PFSK-1 (cell line): ENCODE measurements around the gene CAD.

Experiments
- FOXP2 ChIP-seq: optimal IDR thresholded peaks from 2 replicates; pipeline ENCODE3; 2011; ENCODE audit warnings: borderline replicate concordance, control low read depth, inconsistent platforms; ENCODE audit not compliant: insufficient read depth; ENCODE audit errors: extremely low read length, extremely low read depth
- POLR2AphosphoS5 ChIP-seq: IDR thresholded peaks from 2 replicates; pipeline ENCODE4 v1.6.1; 2012; ENCODE audit warnings: low read depth, mild to moderate bottlenecking, control low read depth, low read length, moderate library complexity
- REST ChIP-seq, 2 experiments: IDR thresholded peaks; 2 replicates each; pipeline versions ENCODE4 v1.6.1 to v1.8.0; 2011 to 2012; ENCODE audit warnings: low read depth in 2 of 2, low read length in 2 of 2, control low read depth in 1 of 2, inconsistent platforms in 1 of 2, mild to moderate bottlenecking in 1 of 2, moderate library complexity in 1 of 2; ENCODE audit not compliant: insufficient read depth in 1 of 2
- SIN3A ChIP-seq: IDR thresholded peaks from 2 replicates; pipeline ENCODE4 v1.6.1; 2012; ENCODE audit warnings: mild to moderate bottlenecking, low read length, moderate library complexity, borderline replicate concordance; ENCODE audit not compliant: insufficient read depth
- TAF1 ChIP-seq: IDR thresholded peaks from 2 replicates; pipeline ENCODE4 v1.6.1; 2012; ENCODE audit warnings: low read length, control low read depth, borderline replicate concordance; ENCODE audit not compliant: insufficient read depth

The CAD gene

GRCh38 chr2:27245626-27246025, 28.5 kb downstream of the CAD start:
- TF ChIP-seq REST (IDR thresholded peaks at IDR 0.05; ENCODE audit: insufficient read depth in 1 of 2, low read depth in 2 of 2, low read length in 2 of 2) (no peak), POLR2AphosphoS5 (0 out of 2 replicates have a peak, but pooled peaks have one; percentile 6)

DNA sequence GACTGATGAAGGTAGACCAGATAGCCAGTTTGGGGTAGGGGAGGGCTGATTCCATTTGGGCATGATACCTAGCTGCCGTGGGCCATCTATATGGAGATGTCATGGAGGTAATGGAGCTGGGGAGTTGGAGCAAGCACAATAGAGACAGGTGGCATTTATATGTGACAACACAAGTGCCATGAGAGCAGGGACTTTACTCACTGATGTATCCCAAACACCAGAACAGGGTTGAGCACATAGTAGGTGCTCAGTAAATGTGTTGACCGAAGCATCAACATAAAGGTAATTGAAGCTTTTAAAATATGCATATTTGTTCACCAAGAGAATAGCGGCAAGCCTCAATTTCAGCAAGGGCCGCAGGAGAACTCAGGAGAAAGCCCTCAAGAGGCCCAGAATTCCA, 30.7 kb downstream of the CAD start:
- TF ChIP-seq TAF1: no peak
- no peak for TF ChIP-seq POLR2AphosphoS5

- no peak for TF ChIP-seq FOXP2
- TF ChIP-seq TAF1: no peak
- TF ChIP-seq REST (IDR thresholded peaks at IDR 0.05; ENCODE audit: insufficient read depth in 1 of 2, low read depth in 2 of 2, low read length in 2 of 2): no peak
- no peak for TF ChIP-seq POLR2AphosphoS5
- no peak for TF ChIP-seq SIN3A
These were observed 32.2 kb downstream of the CAD start for GRCh38 chr2:27249159-27249890.

GRCh38 chr2:27249891-27250651, 32.9 kb downstream of the CAD start:
- TF ChIP-seq REST (IDR thresholded peaks at IDR 0.05; ENCODE audit: insufficient read depth in 1 of 2, low read depth in 2 of 2, low read length in 2 of 2) (no peak), FOXP2 (peak; percentile 39), TAF1 (no peak)

- no peak for TF ChIP-seq TAF1
- TF ChIP-seq REST (IDR thresholded peaks at IDR 0.05; ENCODE audit: insufficient read depth in 1 of 2, low read depth in 2 of 2, low read length in 2 of 2): no peak
- TF ChIP-seq SIN3A: no peak
- no peak for TF ChIP-seq POLR2AphosphoS5
- TF ChIP-seq FOXP2: no peak
These were observed 33.6 kb downstream of the CAD start for GRCh38 chr2:27250652-27251379.
